Liver (tissue), 4 donors: Measurements from ENCODE around the gene MUC7. TPM values are rescaled to one million over a fixed set of nuclear protein-coding genes. Genes with fewer than 3 reads are reported as not detected.

Experiments used
- polyA plus RNA-seq, 2 donors: library from polyadenylated mRNA; stranded (reverse) in 1 of 2; unstranded in 1 of 2; fragments of 200-250 nt in 1 of 2; fragments of >200 nt in 1 of 2; fragmentation: Nextera tagmentation in 1 of 2; extraction: Ambion mirVana in 1 of 2; gene quantifications; one replicate each; pipeline versions ENCODE4 v1.2.1 to v1.2.3, GENCODE V29; 2013 to 2015
- total RNA-seq, 2 donors: library from RNA; depleted of rRNA; stranded (reverse); fragments of >200 nt; gene quantifications; one replicate each; pipeline ENCODE4 v1.2.3, GENCODE V29; 2014
- donor health status: healthy.
- donor health status: healthy.
- donor health status: healthy.

Gene MUC7
- total and polyA plus RNA-seq, 4 donors: not detected

Other genes starting within 250 kb of the MUC7 start
- not detected for gene FDCSP, start 246.1 kb upstream of the MUC7 start, total RNA-seq
- not detected for gene FDCSP, start 246.1 kb upstream of the MUC7 start, polyA plus RNA-seq
- not detected for gene CSN3, start 229.6 kb upstream of the MUC7 start, total RNA-seq
- gene CSN3, start 229.6 kb upstream of the MUC7 start, polyA plus RNA-seq: not detected
- not detected for gene CABS1, start 137.2 kb upstream of the MUC7 start, total RNA-seq
- not detected for gene CABS1, start 137.2 kb upstream of the MUC7 start, polyA plus RNA-seq
- gene SMR3A, start 111.4 kb upstream of the MUC7 start, total RNA-seq: not detected
- not detected for gene SMR3A, start 111.4 kb upstream of the MUC7 start, polyA plus RNA-seq
- not detected for gene SMR3B, start 89.1 kb upstream of the MUC7 start, total RNA-seq
- gene SMR3B, start 89.1 kb upstream of the MUC7 start, polyA plus RNA-seq: not detected
- gene OPRPN, start 74.3 kb upstream of the MUC7 start, total RNA-seq: not detected
- gene OPRPN, start 74.3 kb upstream of the MUC7 start, polyA plus RNA-seq: under 1 TPM in 1 of 2 donors, not detected in 1; 0.42 TPM
- gene AMTN, start 46.4 kb downstream of the MUC7 start, total RNA-seq: not detected
- not detected for gene AMTN, start 46.4 kb downstream of the MUC7 start, polyA plus RNA-seq
- not detected for gene AMBN, start 120.1 kb downstream of the MUC7 start, total RNA-seq
- not detected for gene AMBN, start 120.1 kb downstream of the MUC7 start, polyA plus RNA-seq
- gene ENAM, start 156.5 kb downstream of the MUC7 start, total RNA-seq: under 1 TPM; 0.28 to 0.50 TPM
- under 1 TPM; 0.25 to 0.29 TPM for gene ENAM, start 156.5 kb downstream of the MUC7 start, polyA plus RNA-seq
- 10 to 100 TPM in 1 of 2 donors, 1 to 10 TPM in 1; 2.1 to 12.4 TPM for gene JCHAIN, start 194.3 kb downstream of the MUC7 start, total RNA-seq
- gene JCHAIN, start 194.3 kb downstream of the MUC7 start, polyA plus RNA-seq: 10 to 100 TPM in 1 of 2 donors, 1 to 10 TPM in 1; 7.1 to 69.5 TPM
- 10 to 100 TPM in 1 of 2 donors, 1 to 10 TPM in 1; 9.7 to 12.8 TPM for gene UTP3, start 216.3 kb downstream of the MUC7 start, total RNA-seq
- 10 to 100 TPM in 1 of 2 donors, 1 to 10 TPM in 1; 6.5 to 12.2 TPM for gene UTP3, start 216.3 kb downstream of the MUC7 start, polyA plus RNA-seq
- gene RUFY3, start 249.8 kb downstream of the MUC7 start, total RNA-seq: 10 to 100 TPM; 13.8 to 35.2 TPM
- gene RUFY3, start 249.8 kb downstream of the MUC7 start, polyA plus RNA-seq: 10 to 100 TPM in 1 of 2 donors, 1 to 10 TPM in 1; 9.2 to 16.2 TPM